Stimulated activated CD4-positive, alpha-beta T cell treated with anti-CD3 and anti-CD28 coated beads, TNF-alpha, amount 100 ng/mL, for 4 hours (primary cell): ENCODE measurements around the gene AKAP6.
"Not testable (repeated sequence)": the region's sequence is repeated elsewhere in the genome, so short reads cannot be mapped to it uniquely, and the experiment has no call there.

Source experiments
- DNase-seq, 3 experiments: peaks; one replicate each; pipeline ENCODE4 v3.0.0-alpha.2; 2020; ENCODE audit warnings: low read depth in 3 of 3

The AKAP6 gene

DNA sequence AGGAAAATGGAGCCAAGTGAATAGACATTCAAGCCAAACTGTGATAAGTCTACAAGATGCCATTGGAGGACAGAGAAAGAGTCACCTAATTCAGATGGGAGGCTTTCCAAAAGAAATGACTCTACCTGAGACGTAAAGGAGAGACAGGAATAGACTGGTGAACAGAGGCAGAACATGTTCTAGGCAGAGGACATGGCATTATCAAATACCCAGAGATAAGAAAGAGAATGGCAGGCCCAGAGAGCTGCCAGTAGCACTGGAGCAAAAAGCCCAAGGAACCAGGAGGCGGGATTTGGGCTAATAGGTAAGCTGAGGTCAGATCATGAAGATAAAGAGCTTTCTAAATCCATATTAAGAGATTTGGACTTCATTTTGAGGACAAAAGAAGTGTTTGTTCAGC lies 207.1 kb downstream of the AKAP6 start:
- DNase-seq: no peak

DNA sequence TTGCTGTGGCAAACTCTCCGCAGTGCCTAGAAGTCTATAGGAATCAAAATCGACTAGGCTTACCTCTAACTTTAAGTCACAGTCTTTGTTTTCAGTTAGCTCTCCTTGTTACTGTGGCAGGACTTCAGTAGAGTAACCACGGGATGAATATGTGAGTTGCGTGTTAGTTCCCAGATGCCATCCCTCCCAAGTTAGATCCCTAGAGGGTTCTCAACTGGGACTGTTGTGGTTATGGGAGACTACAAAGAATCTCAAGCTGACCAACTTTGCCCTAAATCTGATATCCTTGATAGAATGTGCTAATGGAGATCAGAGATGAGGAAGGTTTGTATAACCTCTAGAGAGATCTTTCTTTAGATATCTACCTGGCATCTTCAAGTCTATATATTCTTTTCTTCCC lies 208.1 kb downstream of the AKAP6 start:
- no peak for DNase-seq

DNA sequence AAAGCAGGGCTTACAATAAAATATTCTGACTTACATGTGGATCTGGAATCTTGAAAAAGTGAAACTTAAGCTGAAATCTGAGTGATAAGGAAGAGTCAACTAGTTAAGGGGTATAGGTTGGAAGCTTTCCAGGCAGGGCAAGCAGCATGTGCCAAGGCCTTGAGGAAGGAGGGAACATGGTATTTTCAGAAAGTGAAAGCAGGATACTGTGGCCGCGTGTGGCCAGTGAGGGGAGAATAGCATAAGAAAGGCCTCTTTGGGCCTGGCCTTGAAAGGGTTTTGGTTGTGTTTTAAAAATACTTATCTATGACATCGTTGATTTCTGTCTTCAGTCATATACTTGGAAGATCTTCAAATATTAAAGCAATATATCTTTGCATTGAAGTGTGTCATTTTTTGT lies 213.4 kb downstream of the AKAP6 start:
- no peak for DNase-seq

DNA sequence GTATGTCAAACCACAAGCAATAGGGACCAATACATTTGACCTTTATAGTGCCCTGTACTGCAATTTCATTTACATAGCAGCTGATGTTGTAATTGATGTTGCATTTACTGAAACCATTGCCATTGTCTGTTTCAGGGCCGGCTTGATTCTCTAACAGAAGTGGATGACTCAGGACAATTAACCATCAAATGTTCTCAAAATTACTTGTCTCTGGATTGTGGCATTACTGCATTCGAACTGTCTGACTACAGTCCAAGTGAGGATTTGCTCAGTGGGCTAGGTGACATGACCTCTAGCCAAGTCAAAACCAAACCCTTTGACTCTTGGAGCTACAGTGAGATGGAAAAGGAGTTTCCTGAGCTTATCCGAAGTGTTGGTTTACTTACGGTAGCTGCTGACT lies 216.0 kb downstream of the AKAP6 start:
- no peak for DNase-seq

DNA sequence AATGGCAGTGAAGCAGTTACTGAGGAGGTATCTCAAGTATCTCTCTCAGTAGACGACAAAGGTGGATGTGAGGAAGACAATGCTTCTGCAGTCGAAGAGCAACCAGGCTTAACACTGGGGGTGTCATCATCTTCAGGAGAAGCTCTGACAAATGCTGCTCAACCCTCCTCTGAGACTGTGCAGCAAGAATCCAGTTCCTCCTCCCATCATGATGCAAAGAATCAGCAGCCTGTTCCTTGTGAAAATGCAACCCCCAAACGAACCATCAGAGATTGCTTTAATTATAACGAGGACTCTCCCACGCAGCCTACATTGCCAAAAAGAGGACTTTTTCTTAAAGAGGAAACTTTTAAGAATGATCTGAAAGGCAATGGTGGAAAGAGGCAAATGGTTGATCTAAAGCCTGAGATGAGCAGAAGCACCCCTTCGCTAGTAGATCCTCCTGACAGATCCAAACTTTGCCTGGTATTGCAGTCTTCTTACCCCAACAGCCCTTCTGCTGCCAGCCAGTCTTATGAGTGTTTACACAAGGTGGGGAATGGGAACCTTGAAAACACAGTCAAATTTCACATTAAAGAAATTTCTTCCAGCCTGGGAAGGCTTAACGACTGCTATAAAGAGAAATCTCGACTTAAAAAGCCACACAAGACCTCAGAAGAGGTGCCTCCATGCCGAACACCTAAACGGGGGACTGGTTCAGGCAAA lies 216.6 kb downstream of the AKAP6 start:
- DNase-seq: no peak

DNA sequence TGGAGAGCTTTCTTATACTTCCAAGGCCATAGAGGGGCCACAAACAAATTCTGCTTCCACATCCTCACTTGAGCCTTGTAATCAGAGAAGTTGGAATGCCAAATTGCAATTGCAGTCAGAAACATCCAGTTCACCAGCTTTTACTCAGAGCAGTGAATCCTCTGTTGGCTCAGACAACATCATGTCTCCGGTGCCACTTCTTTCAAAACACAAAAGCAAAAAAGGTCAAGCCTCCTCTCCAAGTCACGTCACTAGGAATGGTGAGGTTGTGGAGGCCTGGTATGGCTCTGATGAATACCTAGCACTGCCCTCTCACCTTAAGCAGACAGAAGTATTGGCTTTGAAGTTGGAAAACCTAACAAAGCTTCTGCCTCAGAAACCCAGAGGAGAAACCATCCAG lies 217.1 kb downstream of the AKAP6 start:
- no peak for DNase-seq

DNA sequence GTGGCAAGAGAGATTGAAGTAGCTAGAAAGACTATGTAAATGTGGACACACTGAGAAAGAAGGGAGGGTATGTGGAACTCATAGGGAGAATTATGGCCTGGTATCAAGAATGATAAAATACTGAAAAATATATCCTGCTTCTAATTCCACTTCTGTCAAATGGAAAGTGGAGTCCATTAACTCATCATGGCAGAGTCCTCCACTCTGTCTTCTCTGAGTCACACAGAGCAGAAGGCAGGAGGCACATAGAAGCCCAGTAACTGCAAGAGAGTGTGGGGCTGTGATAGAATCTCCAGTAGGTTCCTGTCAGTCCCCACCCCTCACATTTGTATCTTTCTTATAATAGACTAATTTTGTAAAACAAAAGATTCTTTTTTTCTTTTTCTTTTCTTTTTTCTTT lies 223.7 kb downstream of the AKAP6 start:
- no peak for DNase-seq

DNA sequence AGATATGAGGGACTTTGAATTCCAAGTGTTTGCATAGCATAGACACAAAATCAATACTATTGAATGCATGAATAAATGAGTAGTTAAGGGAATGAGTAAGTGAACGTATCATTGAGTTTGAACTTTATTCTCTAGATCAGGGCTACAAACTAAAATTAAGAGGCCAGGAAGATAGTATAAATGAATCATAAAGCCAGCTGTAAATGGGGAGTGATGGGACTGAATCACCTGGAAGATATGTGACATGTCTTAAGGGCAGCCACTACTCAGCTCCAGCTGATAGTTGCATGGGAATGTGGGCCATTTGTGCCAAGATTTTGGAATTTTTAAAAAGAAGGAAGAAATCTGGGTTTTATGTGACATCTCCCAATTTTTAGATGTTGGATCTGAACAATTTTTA lies 229.9 kb downstream of the AKAP6 start:
- DNase-seq: no peak

DNA sequence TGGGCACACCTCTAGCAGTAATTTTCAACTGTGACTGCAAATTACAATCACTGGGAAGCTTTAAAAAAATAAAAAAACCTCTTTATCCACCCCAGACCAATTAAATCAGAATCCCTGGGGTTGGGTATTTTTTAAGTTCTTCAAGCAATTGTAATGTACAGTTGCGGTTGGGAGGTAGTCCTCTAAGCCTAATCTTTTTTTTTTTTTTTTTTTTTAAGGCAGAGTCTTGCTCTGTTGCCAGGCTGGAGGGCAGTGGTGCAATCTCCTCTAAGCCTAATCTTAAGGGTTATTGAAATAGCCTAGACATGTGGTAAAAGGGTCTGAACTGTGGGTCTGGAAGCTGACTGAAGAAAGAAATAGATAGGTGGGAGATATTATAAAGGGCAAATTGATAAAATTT lies 230.5 kb downstream of the AKAP6 start:
- no peak for DNase-seq

DNA sequence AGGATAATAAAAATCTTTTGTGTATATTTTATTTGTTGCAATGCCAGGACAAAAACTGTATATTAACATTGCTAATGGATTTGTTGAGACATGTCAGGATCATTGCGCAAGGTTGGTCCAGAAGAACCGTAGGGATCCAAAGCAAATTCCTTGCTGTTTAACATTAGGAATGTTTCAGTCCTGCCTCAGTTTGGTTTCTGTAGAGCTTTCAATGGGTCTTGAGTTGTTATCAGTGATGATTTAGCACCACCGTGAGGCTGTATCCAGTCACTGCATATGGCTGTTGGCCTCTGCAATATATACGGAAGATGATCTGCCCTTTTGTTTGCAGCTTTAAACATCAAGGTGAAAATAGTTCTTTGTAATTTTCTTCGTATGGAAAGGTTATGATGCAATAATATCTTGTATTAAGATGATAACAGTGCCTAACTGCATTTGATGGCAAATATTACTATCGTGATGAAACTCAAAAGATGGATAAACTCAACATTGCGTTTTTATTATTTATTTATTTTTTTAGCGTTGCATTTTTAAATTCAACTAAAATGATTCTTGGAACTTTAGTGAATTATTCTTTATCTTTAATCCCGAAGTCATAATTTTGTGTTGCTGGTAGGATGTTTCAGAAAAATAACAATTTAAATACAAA lies 231.2 kb downstream of the AKAP6 start:
- DNase-seq: no peak

DNA sequence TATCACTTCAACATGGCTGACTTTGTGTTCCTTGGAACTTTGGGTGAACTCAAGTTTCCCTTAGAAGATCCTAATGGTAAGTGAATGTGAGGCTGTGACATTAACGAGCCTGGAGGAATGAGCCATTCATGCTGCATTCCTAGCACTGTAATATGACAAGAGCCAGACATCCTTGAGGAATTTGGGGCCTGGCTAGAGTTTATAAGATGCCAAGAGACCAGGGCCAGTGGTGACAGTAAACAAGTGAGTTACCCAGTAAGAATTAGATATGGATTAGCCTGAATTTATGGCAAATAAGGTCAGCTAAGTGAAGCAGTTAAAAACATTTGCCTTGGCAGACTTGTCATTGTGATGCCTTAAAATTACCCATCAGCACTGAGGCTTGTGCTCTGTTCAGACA lies 232.4 kb downstream of the AKAP6 start:
- no peak for DNase-seq

DNA sequence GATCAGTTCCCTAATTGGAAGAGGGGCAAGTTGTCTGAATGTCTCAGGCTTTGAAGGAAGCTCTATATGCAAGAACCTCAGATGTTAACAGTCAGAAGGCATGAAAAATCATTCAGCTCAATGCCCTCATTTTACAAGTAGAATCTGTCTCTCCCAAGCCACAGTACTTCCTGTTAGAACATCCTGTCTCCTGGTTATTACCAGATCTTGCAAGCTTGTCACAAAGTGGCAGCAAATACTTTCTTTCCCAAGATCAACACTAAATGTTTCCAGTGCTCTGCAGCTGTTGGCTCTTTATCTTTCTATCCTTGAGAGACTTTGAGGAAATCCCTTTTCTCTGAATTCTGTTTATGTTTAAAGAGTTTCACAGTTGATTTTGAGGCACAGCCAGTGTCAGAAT lies 235.5 kb downstream of the AKAP6 start:
- no peak for DNase-seq

DNA sequence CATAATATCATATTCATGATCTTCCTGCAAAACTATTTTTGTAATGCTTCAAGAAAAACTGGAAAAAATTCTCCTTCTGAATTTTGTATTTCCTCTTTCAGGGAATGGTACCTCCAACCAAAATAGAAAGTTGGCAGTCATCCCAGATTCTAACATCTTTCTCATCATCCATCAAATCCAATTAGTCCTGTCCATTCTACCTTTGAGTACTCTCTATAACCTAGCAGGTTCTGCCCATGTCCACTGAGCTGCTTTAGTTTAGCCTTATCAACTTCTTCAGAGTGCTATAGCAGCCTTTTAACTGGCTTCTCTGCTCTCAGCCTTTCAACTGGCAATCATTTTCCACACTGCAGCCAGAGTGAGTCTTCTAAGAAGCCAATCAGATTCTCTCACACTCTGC lies 236.2 kb downstream of the AKAP6 start:
- DNase-seq: no peak

DNA sequence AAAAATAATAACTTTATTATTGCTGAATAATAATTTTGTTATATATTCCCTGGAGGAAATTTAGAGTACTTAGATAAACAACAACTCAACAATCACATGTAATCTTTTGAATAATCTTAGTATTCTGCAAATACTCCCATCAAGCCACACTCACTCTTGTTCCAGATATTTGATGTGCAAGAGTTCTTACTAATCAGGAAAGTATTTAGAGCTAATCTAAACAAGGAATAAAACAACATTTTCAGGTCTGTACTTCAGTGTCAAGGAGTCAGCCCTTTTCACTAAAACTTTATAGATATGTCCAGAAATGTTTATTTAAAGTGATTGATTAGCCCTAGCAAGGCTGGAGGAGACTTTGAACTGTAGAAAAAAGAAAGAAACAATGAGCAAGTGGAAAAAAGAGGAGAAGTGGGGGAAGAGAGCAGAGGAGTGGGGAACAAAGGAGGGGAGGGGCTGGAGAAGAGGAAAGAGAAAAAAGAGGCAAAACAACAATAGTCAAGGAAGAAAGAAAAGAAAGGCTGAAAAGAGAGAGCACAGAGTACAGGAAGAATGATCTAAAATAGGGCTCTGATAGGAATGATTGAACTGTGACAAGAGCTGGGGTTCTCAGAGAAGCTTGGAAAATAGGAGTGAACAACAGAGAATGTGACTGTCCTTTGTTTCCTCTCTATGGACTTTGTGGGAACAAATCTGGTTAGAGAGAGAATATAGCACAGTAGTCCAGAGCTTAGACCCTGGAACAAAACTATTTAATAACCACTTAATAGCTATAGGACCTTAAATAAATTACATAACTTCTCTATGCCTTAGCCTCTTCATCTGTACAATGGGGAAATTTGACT lies 238.7 kb downstream of the AKAP6 start:
- DNase-seq: no peak

DNA sequence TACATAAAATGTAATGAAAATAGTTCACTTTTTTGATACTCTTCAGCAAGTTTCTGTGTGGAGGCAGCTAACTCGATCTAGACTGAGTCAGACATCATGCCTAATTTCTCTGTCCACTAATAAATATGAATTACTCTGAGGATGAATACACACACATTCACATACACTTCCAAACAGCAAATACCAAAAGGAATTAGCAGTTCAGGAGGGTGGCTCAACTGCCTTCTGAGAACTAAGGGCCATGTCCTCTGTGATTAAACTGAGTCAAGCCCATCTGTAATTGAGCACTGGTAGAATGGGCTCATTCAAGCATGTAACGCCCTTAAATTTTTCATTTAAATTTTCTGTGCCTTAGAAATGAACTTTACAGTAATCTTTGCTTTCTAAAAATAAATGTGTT lies 242.5 kb downstream of the AKAP6 start:
- DNase-seq: no peak

DNA sequence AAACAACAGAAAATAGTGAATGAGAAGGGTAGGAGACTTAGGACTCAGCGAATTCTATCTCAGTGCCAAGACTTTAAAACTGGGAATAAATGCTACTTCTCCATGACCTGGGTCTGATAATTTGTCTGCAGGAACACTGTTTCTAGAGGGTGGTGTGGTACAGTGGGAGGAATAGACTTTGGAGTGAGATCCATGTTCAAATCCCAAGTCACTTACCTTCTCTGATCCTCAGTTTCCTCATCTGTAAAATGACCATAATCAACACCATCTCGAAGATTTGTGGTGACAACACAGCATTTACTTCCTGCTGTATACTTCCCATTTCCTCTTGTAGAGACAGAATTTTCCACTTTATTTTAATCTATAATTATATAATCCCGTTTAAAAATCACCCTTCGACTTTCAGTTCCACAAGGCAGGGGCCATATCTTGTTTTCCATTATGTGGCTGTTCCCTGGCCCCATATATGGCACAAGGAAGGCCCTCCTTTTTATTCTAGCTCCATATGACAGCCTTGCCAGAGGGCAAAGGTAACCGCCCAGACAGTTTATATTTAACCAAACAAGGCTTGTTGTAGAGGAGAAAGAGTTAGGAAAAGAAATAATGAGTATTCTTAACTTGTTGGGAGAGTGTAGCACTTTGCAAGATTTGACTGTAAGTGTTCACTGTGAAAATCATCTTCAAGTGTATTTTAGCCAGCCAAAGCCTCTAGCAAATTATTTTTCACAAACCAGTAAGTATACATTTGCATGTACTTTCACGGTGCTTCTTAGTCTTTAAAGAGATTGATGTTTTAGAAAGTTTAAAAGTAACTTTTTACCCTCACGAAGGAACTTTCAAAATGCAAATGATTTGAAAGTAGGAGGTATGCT lies 243.1 kb downstream of the AKAP6 start:
- no peak for DNase-seq

DNA sequence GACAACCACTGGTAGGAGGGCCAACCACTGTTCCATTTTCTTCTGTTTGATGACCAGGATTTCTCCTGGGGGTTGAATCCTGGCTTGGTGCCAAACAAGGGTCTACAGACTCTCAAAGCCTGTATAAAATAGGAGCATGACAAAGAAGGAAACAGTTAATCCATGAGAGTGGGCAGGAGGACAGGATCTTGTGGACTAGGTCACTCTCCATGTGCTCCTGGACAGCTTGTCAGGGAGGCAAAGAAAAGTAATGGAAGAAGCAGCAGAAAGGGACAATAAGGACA lies 243.7 kb downstream of the AKAP6 start:
- no peak for DNase-seq

DNA sequence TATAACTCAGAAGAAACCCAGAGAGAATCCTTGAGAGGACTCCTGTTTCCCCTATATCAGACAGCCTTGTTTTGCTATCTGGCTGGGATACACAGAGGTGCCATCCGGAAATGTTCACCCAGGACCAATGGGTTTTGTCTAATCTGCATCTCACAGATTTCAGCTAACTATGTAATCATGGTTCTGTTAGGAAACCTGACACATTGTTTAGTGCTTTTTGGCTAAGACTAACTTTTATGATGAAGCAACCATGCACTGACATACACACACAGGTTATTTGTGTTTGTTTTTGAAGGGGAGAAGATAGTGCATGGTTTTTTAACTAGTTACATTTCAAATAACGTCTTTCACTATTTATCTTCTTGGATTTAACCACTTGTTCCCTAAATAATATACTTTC lies 245.2 kb downstream of the AKAP6 start:
- no peak for DNase-seq

DNA sequence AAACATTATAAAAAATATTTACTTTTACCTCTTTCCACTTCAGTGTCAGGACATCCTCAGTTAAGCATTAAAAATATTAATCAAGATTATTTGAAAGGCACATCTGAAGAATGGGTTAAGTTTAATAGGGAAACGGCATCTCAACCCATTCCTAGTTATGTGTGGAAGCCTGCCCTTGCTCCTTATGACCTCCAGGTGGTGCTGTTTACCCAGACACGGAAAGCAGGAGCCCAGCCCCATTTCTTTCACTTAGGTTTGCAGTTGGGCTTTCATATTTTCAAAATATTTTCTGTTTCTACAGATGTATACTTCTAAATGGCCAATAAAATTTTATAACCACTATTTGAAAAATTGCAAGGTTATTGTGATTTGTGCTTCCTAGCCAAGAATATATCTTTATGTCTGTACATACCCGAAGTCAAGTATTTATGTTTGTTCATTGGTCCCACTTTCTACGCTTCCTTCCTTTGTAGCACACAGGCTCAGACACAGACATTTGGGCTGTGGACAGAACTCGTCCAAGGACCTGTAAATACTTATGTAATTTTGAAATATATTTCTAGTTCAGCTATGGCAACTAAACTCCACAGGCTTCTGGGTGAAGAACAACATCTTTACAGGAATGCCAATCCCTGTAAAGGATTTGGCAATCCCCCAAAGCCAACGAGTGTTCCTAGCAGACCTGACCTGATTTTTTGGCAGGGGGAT lies 247.1 kb downstream of the AKAP6 start:
- peak in 1 of 3 experiments; percentile 9 for DNase-seq

DNA sequence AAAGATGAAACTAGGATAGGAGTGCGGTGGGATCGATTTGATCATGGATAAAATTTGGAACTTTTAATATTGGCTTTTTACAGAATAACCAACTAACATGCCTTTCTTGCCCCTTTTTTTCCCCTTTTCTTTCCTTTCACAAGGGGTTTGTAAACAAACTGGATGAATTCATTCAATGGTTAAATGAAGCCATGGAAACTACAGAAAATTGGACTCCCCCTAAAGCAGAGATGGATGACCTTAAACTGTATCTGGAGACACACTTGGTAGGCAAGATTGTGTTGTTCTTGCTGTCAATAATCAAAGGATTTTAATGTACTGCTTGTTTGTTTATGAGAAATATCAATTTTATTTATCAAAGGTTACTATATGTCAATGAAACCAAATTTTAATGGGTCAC lies 247.9 kb downstream of the AKAP6 start:
- DNase-seq: no peak

DNA sequence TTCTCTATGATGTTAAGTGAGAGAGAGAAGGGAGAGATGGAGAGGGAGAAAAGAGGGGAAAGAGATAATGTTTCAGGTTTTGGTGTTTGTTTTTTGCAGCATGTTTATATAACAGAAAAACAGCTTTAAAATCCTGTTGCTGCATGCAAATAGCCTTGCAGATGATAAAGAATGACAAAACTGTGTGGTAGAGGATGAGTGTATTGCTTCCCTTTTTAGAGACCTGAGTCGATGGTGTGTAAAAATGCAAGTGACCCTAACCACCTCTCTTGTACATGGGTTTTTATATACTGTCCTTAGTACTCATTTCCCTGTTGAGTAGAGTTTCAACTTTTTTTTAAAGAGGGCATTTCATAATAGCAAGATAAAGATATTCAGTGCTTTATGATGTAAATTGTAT lies 249.1 kb downstream of the AKAP6 start:
- no peak for DNase-seq

DNA sequence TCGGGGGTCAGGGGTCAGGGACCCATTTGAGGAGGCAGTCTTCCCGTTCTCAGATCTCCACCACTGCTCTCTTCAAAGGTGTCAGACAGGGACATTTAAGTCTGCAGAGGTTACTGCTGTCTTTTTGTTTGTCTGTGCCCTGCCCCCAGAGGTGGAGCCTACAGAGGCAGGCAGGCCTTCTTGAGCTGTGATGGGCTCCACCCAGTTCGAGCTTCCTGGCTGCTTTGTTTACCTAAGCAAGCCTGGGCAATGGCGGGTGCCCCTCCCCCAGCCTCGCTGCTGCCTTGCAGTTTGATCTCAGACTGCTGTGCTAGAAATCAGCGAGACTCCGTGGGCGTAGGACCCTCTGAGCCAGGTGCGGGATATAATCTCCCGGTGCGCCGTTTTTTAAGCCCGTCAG lies 254.3 kb downstream of the AKAP6 start:
- DNase-seq: not testable (repeated sequence)
